Endothelial cell of umbilical vein (primary cell): Measurements from ENCODE around the gene SUMO4. TPM values are rescaled to one million over a fixed set of nuclear protein-coding genes. Genes with fewer than 3 reads are reported as not detected.

Experiments
- BruUV-seq: library from RNA; stranded (reverse); fragments of 400-500 nt; replicated peaks from 2 replicates; lab custom pipeline; 2021; lab: Mats Ljungman, UMichigan
- CTCF ChIA-PET: fragments of 300-600, 350-600 bp; sonication (Branson Sonifier 250); formaldehyde crosslinking; loops from one replicate; lab custom pipeline; 2021; ENCODE audit warnings: antibody characterized with exemption, inconsistent platforms; lab: Charles Lee
- POLR2A ChIA-PET: fragments of 300-600, 350-600 bp; sonication (Branson Sonifier 250); formaldehyde crosslinking; loops from one replicate; lab custom pipeline; 2021; ENCODE audit warnings: antibody characterized with exemption, inconsistent platforms; lab: Charles Lee
- DNase-seq: peaks from one replicate; pipeline ENCODE4 v3.0.0-alpha.2; 2011; ENCODE audit warnings: low read depth, low spot score
- FAIRE-seq: peaks from 2 replicates; lab custom pipeline; 2011; peaks lifted over from hg19 to GRCh38; lab: Jason Lieb, UNC
- H2AFZ ChIP-seq: 2 replicates; pipeline ENCODE4 v1.6.0; 2012; ENCODE audit warnings: low read depth, low read length, control low read depth, inconsistent platforms
- H3K27ac ChIP-seq: 2 replicates; pipeline ENCODE4 v1.5.1; 2011; ENCODE audit warnings: low read depth, mild to moderate bottlenecking, control low read depth, low read length, moderate library complexity; ENCODE audit not compliant: insufficient read depth
- H3K27me3 ChIP-seq, 2 experiments: 2 replicates each; pipeline versions ENCODE4 v1.6.0 to v1.6.1; 2011; ENCODE audit warnings: low read length in 2 of 2, mixed read lengths in 1 of 2; ENCODE audit not compliant: control insufficient read depth in 2 of 2, insufficient read depth in 2 of 2
- H3K36me3 ChIP-seq, 2 experiments: 2 replicates in 1 of 2; 3 replicates in 1 of 2; pipeline ENCODE4 v1.5.1; 2011; ENCODE audit warnings: low read length in 2 of 2, mild to moderate bottlenecking in 1 of 2, moderate library complexity in 1 of 2; ENCODE audit not compliant: control insufficient read depth in 2 of 2, insufficient read depth in 2 of 2; ENCODE audit errors: extremely low read depth in 1 of 2
- H3K4me1 ChIP-seq: 3 replicates; pipeline ENCODE4 v1.5.1; 2011; ENCODE audit warnings: mild to moderate bottlenecking, low read length; ENCODE audit not compliant: control insufficient read depth, insufficient read depth; ENCODE audit errors: extremely low read depth
- H3K4me2 ChIP-seq: 2 replicates; pipeline ENCODE4 v1.6.1; 2011; ENCODE audit warnings: low read length, control low read depth, mixed read lengths; ENCODE audit not compliant: insufficient read depth
- H3K4me3 ChIP-seq, 3 experiments: fragments of 200-600 bp in 1 of 3; sonication (generic), shearing (Covaris generic) in 1 of 3; replicated peaks in 1 of 3; 2 replicates each; pipeline ENCODE4 v1.5.1; 2011 to 2016; ENCODE audit warnings: control low read depth in 3 of 3, low read length in 3 of 3, mild to moderate bottlenecking in 2 of 3, inconsistent platforms in 1 of 3, low read depth in 1 of 3, moderate library complexity in 1 of 3; ENCODE audit not compliant: insufficient read depth in 1 of 3
- H3K79me2 ChIP-seq: 2 replicates; pipeline ENCODE4 v1.6.0; 2012; ENCODE audit warnings: low read length, inconsistent platforms; ENCODE audit not compliant: control insufficient read depth, insufficient read depth
- H3K9ac ChIP-seq: replicated peaks from 2 replicates; pipeline ENCODE3; 2011; ENCODE audit warnings: low read length, control low read depth; ENCODE audit not compliant: insufficient read depth; ENCODE audit errors: extremely low read depth
- H3K9me1 ChIP-seq: replicated peaks from 3 replicates; pipeline ENCODE4 v1.6.0; 2011; ENCODE audit warnings: mild to moderate bottlenecking, low read length; ENCODE audit not compliant: control insufficient read depth, insufficient read depth; ENCODE audit errors: extremely low read depth
- H3K9me3 ChIP-seq: replicated peaks from 2 replicates; pipeline ENCODE4 v1.5.1; 2012; ENCODE audit warnings: low read length, inconsistent platforms; ENCODE audit not compliant: control insufficient read depth, insufficient read depth
- H4K20me1 ChIP-seq: replicated peaks from 2 replicates; pipeline ENCODE3; 2011; ENCODE audit warnings: mild to moderate bottlenecking, low read length; ENCODE audit not compliant: control insufficient read depth, insufficient read depth; ENCODE audit errors: extremely low read depth
- EZH2 ChIP-seq: IDR thresholded peaks from 2 replicates; pipeline ENCODE4 v1.6.1; 2012; ENCODE audit warnings: borderline replicate concordance, low read depth, mild to moderate bottlenecking, moderate library complexity, low read length, inconsistent platforms; ENCODE audit not compliant: severe bottlenecking
- JUN ChIP-seq: IDR thresholded peaks from 2 replicates; pipeline ENCODE4 v1.6.1; 2011; ENCODE audit warnings: borderline replicate concordance, low read depth; ENCODE audit not compliant: insufficient read length, insufficient read depth
- MYC ChIP-seq: IDR thresholded peaks from one replicate; pipeline ENCODE4 v1.6.1; 2011; ENCODE audit warnings: mild to moderate bottlenecking, low read depth, low read length
- POLR2A ChIP-seq: IDR thresholded peaks from 2 replicates; pipeline ENCODE4 v1.6.1; 2012; ENCODE audit warnings: low read depth, mild to moderate bottlenecking, control low read depth, low read length
- POLR2AphosphoS5 ChIP-seq: IDR thresholded peaks from 2 replicates; pipeline ENCODE4 v1.6.1; 2012; ENCODE audit warnings: low read depth, mild to moderate bottlenecking, control low read depth, low read length, moderate library complexity; ENCODE audit not compliant: insufficient read depth
- dilution Hi-C: fragments of 300-500 bp; cut with MboI; formaldehyde crosslinking; loops from one replicate; pipeline ENCODE4 v1.15.0; 2019; ENCODE audit warnings: low sequenced_read_pairs; ENCODE audit not compliant: extremely low pct_ligation_motif_present
- intact Hi-C: fragments of 100-400 bp; cut with micrococcal nuclease; formaldehyde crosslinking; loops from one replicate; pipeline ENCODE4 v1.10.0; 2022
- polyA plus RNA-seq, 4 experiments: library from polyadenylated mRNA; depleted of rRNA in 3 of 4; stranded (reverse) in 3 of 4; unstranded in 1 of 4; fragments of >200 nt; gene quantifications; 2 replicates each; pipeline versions ENCODE4 v1.2.1 to v1.2.3, GENCODE V29; 2011 to 2012; ENCODE audit warnings: missing spikeins in 1 of 4
- total RNA-seq: library from RNA; stranded (reverse); gene quantifications from 2 replicates; pipeline ENCODE4 v1.2.3, GENCODE V29; 2021
- TF ChIP-seq, protein P1 (sequence below): IDR thresholded peaks from 2 replicates; pipeline ENCODE4 v1.6.1; 2011; ENCODE audit not compliant: insufficient read depth, insufficient read length
- TF ChIP-seq, protein P2 (sequence below), 2 donors: IDR thresholded peaks; 1 replicate in 1 of 2; 2 replicates in 1 of 2; pipeline ENCODE4 v1.5.1; 2011; ENCODE audit warnings: low read length in 2 of 2, mild to moderate bottlenecking in 2 of 2, moderate library complexity in 2 of 2, control low read depth in 1 of 2, inconsistent platforms in 1 of 2, low read depth in 1 of 2; ENCODE audit not compliant: insufficient read depth in 1 of 2; ENCODE audit errors: extremely low read depth in 1 of 2

SUMO4 gene
- total and polyA plus RNA-seq, 2 donors (not counting 3 experiments of a cell fraction or from before 2014, with no cell fraction given), result 0.10 to 2.6 TPM

DNA sequence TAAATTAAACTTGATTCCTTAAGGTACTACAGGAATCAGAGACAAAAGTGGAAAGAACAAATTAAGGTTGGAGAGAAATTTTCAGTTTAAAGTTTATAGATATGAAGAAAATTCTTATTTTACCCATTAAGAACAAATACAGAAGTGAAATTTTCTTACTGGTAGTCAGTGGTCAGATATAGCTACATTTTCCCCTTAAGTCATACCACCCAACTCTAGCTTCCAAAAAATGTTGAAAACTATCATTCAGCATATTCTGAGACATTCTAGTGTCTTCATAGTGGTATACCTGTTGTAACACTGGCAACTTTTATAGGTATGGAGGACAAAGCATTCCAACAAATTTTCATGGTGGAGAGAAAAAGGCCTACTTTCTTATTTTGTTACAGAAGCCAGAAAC is 15.6 kb upstream of the SUMO4 start:
- TF ChIP-seq MYC (no peak), JUN (no peak), POLR2A (no peak), EZH2 (no peak), POLR2AphosphoS5 (no peak)
- TF ChIP-seq, protein P1, sequence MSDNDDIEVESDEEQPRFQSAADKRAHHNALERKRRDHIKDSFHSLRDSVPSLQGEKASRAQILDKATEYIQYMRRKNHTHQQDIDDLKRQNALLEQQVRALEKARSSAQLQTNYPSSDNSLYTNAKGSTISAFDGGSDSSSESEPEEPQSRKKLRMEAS, result no peak
- POLR2A ChIA-PET, result no interaction called here

DNA sequence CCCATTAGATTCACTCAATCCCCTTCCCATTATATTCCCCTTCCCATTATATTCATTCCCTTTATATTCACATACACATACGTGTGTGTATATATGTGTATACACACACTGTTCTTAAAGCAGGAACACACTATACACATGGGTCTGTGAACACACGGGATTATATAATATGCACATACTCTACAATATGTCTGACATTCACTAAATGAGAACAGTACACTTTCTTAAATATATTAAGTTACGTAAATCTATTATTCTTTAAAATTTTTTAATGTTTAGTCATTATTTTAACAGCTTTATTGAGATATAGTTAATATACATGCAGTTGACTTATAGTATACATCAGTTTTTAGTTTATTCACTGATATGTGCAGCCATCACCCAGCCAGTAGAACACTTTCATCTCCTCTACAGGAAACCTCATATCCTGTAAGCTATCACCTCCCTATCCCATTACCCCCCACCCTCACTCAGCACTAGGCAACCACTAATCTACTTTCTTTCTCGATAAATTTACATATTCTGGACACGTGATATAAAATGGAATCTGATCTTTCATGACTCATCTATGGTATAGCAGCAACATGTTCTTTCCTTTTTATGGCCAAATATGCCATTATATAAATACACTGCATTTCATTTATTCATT is 13.9 kb upstream of the SUMO4 start:
- H3K27me3 ChIP-seq, result no peaks in the 10 kb centered on the region
- H2AFZ ChIP-seq, result no peak overlapping the region
- no peak for DNase-seq
- H3K4me3 ChIP-seq, result no peak overlapping the region
- no peaks in the 10 kb centered on the region for H3K9me1 ChIP-seq
- peaks cover 0 to 2% of the 10 kb centered on the region in 2 experiments for H3K36me3 ChIP-seq
- no peaks in the 10 kb centered on the region for H3K9me3 ChIP-seq
- CTCF ChIA-PET, result no interaction called here
- POLR2A ChIA-PET, result no interaction called here
- no peak for FAIRE-seq
- TF ChIP-seq POLR2AphosphoS5, result no peak
- TF ChIP-seq, protein P2, sequence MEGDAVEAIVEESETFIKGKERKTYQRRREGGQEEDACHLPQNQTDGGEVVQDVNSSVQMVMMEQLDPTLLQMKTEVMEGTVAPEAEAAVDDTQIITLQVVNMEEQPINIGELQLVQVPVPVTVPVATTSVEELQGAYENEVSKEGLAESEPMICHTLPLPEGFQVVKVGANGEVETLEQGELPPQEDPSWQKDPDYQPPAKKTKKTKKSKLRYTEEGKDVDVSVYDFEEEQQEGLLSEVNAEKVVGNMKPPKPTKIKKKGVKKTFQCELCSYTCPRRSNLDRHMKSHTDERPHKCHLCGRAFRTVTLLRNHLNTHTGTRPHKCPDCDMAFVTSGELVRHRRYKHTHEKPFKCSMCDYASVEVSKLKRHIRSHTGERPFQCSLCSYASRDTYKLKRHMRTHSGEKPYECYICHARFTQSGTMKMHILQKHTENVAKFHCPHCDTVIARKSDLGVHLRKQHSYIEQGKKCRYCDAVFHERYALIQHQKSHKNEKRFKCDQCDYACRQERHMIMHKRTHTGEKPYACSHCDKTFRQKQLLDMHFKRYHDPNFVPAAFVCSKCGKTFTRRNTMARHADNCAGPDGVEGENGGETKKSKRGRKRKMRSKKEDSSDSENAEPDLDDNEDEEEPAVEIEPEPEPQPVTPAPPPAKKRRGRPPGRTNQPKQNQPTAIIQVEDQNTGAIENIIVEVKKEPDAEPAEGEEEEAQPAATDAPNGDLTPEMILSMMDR (IDR thresholded peaks at IDR 0.05; ENCODE audit: extremely low read depth in 1 of 2, insufficient read depth in 1 of 2, low read depth in 1 of 2, low read length in 2 of 2), result no peak
- TF ChIP-seq JUN, result no peak
- TF ChIP-seq MYC, result no peak
- no peak for TF ChIP-seq POLR2A
- BruUV-seq, result no TSS peak
- H4K20me1 ChIP-seq, result peaks cover 2% of the 10 kb centered on the region
- H3K9ac ChIP-seq, result no peak overlapping the region
- peaks cover 3% of the 10 kb centered on the region for H3K4me1 ChIP-seq
- H3K79me2 ChIP-seq, result peaks cover 26% of the 10 kb centered on the region
- intact Hi-C loops, result no loop called here
- no peak overlapping the region for H3K27ac ChIP-seq
- dilution Hi-C loops, result no loop called here
- no peak overlapping the region for H3K4me2 ChIP-seq

More for the DNA sequence above, 15.6 kb upstream of the SUMO4 start:
- Histone ChIP-seq H3K79me2 (peaks cover 22% of the 10 kb centered on the region), H3K9ac (no peak overlapping the region), H3K27me3 (no peaks in the 10 kb centered on the region), H3K4me1 (no peaks in the 10 kb centered on the region), H2AFZ (no peak overlapping the region), H3K36me3 (peaks cover 3% of the 10 kb centered on the region in 2 experiments), H3K4me3 (no peak overlapping the region), H3K27ac (no peak overlapping the region), H4K20me1 (peaks cover 2% of the 10 kb centered on the region), H3K9me1 (no peaks in the 10 kb centered on the region), H3K4me2 (no peak overlapping the region), H3K9me3 (no peaks in the 10 kb centered on the region)
- dilution Hi-C loops, result no loop called here
- DNase-seq (no peak), FAIRE-seq (no peak)
- intact Hi-C loops, result no loop called here
- BruUV-seq, result no TSS peak
- CTCF ChIA-PET, result no interaction called here
